Measurements from ENCODE around the gene SLC38A5.

- TF ChIP-seq CTCF (IDR thresholded peaks at IDR 0.05 in 4 of 5, conservative IDR thresholded peaks at IDR 0.05 in 1 of 5) (no peak), POLR2A (IDR thresholded peaks at IDR 0.05) (no peak)
These were observed 18.0 kb upstream of the SLC38A5 start for GRCh38 chrX:48488034-48488433.

Data from gastrocnemius medialis (tissue), 4 donors.